ENCODE results near the gene FGF19.

FGF19 gene

GRCh38 chr11:69721106-69721505 is 17.3 kb upstream of the FGF19 start:
- TF ChIP-seq, protein P1, sequence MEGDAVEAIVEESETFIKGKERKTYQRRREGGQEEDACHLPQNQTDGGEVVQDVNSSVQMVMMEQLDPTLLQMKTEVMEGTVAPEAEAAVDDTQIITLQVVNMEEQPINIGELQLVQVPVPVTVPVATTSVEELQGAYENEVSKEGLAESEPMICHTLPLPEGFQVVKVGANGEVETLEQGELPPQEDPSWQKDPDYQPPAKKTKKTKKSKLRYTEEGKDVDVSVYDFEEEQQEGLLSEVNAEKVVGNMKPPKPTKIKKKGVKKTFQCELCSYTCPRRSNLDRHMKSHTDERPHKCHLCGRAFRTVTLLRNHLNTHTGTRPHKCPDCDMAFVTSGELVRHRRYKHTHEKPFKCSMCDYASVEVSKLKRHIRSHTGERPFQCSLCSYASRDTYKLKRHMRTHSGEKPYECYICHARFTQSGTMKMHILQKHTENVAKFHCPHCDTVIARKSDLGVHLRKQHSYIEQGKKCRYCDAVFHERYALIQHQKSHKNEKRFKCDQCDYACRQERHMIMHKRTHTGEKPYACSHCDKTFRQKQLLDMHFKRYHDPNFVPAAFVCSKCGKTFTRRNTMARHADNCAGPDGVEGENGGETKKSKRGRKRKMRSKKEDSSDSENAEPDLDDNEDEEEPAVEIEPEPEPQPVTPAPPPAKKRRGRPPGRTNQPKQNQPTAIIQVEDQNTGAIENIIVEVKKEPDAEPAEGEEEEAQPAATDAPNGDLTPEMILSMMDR (IDR thresholded peaks at IDR 0.05; ENCODE audit: low read depth, low read length, missing control alignments), result no peak
- H3K4me3 ChIP-seq (ENCODE audit: low read depth, low read length), result no peak overlapping the region
- DNase-seq (ENCODE audit: low read depth), result no peak

DNA sequence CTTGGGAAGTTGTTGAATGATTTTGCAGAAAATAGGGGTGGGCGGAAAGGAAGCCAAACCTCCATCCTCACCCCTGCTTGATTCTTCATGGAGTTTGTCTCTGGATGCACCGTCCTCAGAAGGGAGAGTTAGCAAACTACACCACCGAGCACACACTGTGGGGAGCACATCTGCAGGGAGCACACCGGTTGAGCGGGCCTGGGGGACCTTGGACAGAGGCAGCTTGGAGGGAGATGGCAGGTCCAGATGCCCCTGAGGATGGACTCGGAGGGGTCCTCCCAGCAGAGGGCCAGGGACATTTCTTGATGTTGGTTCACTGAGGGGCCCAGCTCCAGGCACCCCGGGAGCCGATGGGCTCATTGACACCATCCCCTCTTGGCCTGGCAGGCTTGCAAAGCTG is 15.1 kb upstream of the FGF19 start:
- no peak overlapping the region for H3K4me3 ChIP-seq (ENCODE audit: low read depth, low read length)
- no peak for DNase-seq (ENCODE audit: low read depth)
- TF ChIP-seq, protein P1 (IDR thresholded peaks at IDR 0.05; ENCODE audit: low read depth, low read length, missing control alignments), result no peak

DNA sequence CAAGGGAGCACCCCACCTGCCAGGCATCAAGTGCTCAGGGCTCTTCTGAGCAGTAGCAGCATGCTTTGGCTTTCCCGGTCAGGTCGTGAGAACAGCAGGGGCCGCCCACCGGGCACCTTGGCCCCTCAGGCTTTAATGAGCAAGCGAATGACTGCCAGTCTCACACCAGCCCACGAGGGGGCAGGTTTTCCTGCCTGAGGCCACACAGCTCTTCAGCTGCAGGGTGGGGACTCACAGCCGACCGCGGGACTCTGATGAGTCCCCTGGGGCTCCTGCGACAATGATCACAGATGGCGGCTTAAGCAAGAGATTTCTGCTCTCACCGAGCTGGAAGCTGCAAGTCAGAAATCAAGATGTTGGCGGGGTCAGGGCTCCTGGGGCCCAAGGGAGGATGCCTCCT is 14.3 kb upstream of the FGF19 start:
- TF ChIP-seq, protein P1 (IDR thresholded peaks at IDR 0.05; ENCODE audit: low read depth, low read length, missing control alignments), result peak; percentile 57
- DNase-seq (ENCODE audit: low read depth), result no peak
- no peak overlapping the region for H3K4me3 ChIP-seq (ENCODE audit: low read depth, low read length)

DNA sequence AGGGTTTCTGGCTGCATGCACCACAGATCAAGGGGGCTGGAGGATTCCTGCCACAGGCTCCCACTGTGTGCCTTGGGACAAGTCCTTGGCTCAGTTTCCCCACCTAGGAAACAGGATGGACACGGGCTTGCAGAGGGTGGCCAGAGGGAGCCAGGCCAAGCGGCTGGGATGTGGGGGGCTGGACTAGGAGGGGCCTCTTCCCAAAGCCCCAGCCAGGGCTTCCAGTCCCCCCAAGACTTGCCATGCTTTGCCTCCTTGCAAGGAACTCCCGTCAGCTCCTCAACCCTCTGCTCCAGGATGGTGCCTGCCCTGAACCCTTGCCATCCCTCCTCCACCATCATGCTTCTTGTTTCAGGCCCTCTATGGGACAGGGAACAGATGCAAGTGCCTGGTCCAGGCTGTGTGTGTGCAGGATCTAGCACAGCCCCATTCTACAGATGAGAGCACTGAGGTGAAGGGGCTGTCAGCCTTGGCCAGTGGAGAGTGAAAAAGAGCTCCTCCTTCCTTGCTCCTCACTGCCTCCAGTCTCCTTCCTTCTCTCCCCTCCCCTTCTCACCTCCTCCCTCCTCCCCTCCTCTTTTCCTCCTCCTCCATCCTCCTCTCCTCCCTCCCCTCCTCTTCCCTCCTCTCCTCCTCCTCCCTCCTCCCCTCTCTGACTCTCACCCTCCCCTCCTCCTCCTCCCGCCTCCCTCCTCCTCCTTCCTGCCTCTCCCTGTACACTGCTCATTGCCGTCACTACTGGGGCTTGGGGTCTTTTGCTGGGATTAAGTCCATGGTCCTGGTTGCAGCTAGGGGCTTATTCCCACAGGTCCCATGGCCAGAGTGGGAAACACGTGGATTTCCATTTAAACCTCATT is 13.3 kb upstream of the FGF19 start:
- no peak overlapping the region for H3K4me3 ChIP-seq (ENCODE audit: low read depth, low read length)
- DNase-seq (ENCODE audit: low read depth), result no peak
- TF ChIP-seq, protein P1 (IDR thresholded peaks at IDR 0.05; ENCODE audit: low read depth, low read length, missing control alignments), result no peak

DNA sequence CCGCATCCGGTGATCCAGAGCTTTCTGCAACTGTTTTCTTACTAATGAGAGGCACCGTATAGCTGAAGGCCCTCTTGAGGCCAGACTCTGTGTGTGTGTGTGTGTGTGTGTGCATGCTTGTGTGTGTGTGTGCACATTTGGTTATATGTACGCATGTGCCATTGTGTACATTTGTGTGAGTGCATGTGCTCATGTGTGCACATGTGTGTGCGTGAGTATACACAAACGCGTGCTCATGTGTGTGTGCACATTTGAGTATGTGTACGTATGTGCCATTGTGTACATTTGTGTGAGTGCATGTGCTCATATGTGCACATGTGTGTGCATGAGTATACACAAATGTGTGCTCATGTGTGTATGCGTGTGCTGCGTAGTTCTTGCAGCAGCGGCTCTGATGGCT is 12.3 kb upstream of the FGF19 start:
- no peak for DNase-seq (ENCODE audit: low read depth)
- H3K4me3 ChIP-seq (ENCODE audit: low read depth, low read length), result no peak overlapping the region
- TF ChIP-seq, protein P1 (IDR thresholded peaks at IDR 0.05; ENCODE audit: low read depth, low read length, missing control alignments), result no peak

- H3K4me3 ChIP-seq (ENCODE audit: low read depth, low read length), result no peak overlapping the region
- TF ChIP-seq, protein P1 (IDR thresholded peaks at IDR 0.05; ENCODE audit: low read depth, low read length, missing control alignments), result no peak
- no peak for DNase-seq (ENCODE audit: low read depth)
Measured at GRCh38 chr11:69715446-69715845, 11.6 kb upstream of the FGF19 start.

All from GM12864 (cell line).